Ureter (tissue), 1 donor: Measurements from ENCODE around the gene GPR132. TPM values are rescaled to one million over a fixed set of nuclear protein-coding genes. Genes with fewer than 3 reads are reported as not detected.
"Not testable (repeated sequence)": the region's sequence is repeated elsewhere in the genome, so short reads cannot be mapped to it uniquely, and the experiment has no call there.

Experiments
- DNase-seq: peaks from one replicate; pipeline ENCODE4 v3.0.0-alpha.2; 2020; ENCODE audit warnings: low spot score
- total RNA-seq: library from RNA; stranded (reverse); gene quantifications from one replicate; pipeline ENCODE4 v1.2.4, GENCODE V29; 2023
- donor health status: DM: yes; HTN: yes; CAD: no.

The GPR132 gene
- total RNA-seq, 1 donor from 2014 or later: 1.5 TPM

DNA sequence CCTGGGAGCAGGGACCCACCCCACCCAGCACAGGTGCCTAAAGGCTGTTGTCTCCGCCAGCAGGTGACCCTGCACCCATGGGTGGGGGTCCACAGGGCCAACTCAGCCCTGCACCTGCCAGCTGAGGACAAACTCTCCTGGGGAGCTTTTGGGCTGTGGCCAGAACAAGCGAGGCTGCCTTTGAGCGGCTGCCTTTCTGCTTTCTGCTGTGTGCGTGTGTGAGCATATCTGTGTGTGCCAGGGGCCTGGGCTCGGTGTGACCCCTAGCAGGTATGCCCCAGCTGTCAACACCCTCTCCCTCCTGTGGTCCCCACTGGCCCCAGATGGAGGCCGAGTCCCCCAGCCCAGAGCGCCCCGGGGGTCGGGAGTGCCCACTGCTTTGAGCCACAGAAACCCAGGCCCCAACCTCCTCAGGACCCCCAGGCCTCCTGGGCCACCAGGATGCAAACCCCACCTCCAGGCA is 25.9 kb upstream of the GPR132 start:
- DNase-seq: no peak

DNA sequence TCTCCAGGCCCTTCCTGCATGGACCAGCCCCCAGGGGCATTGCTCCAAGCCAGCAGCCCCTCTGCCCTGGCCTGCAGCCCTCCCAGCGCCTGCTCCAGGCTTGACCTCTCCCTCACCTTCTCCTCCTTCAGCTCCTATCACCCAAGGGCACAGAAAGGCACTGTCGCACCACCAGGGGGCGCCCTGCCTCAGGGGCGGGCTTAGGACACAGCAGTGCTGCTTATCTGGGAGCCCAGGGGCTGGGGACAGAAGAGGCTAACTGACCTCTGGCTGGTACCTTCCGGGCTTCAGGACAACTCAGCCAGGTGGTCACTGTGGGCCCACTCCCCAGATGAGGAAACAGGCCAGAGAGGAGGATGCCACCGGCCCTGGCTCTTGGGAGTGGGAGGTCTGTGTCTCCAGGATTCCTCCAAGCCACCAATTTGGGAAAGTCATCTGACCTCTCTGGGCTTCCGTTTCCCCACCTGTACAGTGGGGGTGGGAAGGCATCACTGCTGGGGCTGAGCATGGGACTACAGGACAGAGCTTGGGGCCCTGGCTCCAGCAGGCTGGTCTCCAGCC is 25.3 kb upstream of the GPR132 start:
- DNase-seq: peak; percentile 89

DNA sequence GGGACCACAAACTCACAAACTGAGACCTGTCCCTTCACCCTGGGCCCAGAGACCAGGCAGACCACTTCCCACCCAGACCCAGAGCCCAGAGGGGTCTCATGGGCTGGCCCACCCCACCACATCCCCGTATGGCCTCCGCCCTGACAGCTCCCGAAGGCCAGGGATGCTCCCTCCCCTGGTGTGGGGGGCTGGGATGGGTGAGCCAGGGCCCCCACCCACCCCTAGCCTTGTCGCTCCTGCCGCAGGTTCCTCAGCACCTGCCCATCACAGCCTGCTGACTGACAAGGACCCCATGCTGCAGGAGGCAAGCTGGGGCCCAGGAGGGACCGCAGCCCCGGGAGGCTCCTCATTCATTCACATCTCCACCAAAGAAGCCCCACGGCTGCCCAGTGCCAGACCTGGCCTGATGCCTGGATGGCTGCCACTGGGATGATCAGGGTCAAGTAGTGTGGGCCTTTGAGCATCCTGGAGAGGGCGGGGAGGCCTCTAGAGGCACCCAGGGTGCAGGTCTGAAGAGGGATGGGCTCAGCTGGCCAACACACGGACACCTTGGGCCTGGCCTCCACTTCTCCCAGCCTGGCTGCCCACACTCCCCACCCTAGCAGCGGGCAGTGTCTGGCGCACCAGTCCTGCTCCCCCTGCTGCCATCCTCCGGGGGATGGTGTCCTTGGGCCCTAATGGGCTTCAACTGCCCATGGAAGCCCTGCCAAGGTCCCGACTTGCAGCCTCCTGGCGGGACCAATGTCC is 24.7 kb upstream of the GPR132 start:
- no peak for DNase-seq

DNA sequence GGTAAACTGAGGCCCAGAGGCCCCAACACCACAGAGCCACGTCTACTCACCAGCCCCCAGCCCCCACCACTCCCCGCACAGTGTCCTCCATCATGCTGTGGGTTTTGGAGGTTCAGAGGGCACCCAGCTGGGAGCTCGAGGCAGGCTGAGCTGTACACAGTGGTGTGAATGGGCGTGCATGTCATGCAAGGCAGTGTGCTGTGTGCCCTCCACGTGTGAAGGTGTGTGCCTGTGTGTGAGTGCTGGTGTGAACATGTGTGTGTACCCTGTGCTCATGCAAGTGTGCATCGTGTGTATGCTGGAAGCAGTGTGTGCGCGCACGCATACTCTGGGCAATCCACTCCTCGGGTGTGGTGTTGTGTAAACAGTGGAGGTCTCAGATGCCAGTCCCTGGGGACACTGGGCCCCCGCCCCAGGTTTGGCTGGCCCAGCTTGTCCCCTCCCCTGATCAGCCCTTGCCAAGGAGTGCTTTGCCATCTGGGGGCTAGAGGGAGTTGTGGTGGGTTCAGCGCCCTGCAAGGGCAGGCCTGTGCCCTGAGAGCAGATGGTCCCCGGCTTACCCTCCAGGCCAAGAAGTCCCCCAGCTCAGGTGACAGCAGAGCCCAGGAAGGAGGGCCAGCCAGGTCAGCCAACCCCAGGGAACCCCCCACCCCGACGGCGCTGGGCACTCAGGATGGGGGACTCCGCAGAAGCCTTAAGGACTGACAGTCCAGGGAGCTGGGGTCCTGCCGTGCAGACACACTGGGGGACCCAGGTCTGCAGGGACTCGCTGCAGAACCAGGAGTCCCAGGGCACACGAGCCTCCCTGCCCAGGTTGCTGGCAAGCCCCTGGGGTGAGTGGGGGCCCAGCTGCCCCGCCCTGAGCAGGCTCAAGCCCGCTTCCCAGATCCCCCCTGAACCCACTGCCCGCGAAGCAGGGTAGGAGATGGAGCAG is 23.8 kb upstream of the GPR132 start:
- DNase-seq: no peak

DNA sequence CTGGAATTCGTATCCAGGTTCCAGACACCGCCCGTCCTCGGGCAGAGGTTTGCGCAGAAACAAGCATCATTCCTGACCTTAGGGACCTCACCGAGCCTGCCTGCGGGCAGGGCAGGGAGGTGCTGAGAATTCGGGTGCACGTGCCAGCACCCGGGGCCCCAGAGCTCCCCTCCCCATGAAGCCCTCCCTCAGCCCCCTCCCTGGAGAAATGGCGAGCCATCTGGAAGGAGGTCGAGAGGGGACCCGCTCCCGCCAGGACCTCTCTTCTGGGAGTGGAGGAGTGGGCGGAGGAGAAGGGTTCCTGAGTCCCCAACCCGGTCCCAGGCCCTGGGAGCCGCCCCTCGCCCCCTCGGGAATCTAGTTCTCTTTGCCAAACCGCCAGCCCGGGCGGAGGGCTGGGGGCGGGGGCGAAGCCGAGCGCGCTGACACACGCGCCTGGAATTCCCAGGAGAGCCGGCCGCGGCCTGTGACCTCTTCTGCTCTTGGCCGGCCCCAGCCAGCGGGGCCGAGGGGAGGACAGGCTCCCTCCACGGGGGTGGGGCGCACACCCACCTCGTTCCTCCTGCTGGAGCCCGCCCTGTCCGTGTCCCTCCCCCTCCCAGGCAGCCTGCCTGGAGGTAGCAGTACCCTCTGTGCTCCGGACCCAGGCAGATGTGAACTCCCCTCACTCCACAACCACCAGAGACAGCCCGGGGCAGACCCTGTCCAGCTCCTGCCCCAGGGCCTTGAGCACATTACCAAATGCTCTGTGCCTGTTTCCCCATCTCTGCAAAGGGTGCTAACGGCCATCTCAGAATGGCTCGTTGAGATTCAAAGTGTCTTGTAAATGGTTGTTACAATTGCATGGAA is 23.0 kb upstream of the GPR132 start:
- no peak for DNase-seq

DNA sequence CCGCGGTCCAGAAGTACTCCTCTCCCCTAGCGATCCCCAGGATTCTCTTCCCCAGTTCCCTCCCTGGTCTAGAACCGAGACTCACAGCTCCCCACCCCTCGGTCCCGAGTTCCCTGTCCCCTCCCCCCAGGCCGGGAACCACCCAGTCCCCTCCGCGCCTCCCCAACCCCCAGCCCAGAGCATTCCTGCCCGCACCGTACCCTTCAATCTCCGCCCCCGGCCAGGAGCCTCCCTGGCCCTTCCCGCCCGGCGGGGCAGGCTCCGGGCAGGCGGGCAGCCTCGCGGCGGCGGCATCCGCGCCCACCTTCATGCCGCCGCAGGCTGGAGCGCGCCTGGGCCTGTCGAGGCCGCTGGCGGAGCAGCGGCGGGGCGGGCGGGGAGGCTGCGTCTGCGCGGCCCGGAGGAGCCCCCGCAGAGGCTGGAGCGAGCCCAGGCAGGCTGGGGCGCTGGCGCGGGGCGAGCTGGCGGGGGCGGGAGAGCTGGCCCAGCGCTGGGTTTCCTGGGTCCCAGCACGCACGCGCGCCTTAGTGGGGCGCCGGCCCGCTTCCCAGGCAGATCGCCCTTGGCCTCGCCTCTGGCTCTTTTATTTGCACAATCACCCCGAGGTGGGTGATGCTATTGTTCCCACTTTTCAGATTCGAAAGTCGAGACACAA is 22.2 kb upstream of the GPR132 start:
- peak; percentile 63 for DNase-seq

DNA sequence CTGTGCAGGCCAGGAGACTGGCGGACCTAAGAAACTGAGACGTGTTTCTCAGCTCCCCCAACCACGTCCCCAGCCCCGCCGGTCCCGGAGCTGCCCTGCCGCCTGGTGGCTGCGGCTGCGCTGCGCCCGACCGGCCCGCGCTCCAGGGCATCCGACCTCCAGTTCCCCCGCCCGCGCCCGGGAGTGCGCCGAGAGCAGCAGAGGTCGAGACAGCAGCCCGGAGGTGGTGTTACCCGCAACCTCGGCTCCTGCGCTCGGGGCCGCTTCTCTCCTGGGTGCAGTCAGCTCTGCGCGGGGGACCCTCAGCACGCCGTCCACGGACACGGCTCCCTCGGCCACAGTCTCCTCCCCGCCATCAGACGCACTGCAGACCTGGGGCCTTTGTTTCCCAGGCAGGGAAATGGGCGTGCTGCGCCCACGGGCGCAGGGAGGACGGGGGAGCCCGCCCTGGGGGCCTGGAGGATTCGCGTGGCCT is 21.6 kb upstream of the GPR132 start:
- DNase-seq: no peak

DNA sequence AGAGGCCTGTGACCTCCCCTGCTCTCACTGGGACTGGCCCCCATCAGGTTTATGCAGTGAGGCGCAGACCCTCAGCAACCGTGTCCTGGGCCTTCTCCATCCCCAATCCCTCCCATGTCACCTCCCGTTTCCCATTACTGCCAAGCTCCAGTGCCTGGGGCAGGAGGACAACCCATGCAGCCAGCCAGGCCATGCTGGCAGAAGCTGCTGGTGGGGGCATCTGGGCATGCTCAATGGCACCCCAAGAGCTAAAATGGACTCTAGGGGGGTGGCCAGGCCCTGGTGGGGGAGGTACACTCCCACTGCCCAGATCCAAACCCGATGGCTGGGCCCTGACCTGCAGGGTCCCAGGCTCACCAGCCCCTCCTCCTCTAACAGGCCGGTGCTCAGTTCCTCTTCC is 20.5 kb upstream of the GPR132 start:
- DNase-seq: no peak

DNA sequence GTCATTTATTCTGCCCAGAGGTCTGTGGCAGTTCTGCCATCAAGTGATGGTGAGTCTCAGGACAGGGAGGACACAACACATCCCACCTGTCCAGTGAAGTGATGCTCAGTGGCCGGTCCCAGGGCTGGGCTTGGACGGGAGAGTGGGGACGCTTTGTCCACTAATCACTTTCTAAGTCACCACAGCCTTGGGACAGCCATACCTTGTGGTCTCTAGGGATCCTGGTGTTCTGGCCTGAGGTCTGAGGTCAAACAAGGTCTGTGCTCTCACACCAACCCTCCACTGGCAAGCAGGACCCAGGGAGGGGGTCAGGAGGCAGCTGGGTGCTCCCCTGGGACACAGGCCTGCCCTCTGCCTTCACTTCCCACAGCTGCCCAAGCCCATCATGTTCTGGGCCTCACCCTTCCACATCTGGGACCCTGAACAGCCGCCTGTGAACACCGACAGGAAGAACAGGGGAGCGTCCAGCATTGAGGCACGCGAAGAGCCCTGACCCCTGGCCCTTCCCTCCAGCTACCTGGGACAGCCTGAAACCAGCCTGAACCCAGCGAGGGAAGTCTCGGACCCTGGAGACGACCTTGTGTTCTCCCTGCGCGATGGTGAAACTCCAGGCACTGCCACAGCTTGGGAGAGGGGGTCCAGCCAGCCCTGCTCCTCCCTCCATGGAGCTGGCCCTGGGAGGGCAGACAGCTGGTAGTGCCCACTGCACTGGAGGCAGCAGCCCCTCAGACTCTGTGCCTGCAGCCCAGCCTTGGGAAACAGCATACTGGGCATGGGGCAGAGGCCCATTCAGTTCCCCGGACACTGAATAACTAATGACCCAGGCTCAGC is 19.7 kb upstream of the GPR132 start:
- no peak for DNase-seq

DNA sequence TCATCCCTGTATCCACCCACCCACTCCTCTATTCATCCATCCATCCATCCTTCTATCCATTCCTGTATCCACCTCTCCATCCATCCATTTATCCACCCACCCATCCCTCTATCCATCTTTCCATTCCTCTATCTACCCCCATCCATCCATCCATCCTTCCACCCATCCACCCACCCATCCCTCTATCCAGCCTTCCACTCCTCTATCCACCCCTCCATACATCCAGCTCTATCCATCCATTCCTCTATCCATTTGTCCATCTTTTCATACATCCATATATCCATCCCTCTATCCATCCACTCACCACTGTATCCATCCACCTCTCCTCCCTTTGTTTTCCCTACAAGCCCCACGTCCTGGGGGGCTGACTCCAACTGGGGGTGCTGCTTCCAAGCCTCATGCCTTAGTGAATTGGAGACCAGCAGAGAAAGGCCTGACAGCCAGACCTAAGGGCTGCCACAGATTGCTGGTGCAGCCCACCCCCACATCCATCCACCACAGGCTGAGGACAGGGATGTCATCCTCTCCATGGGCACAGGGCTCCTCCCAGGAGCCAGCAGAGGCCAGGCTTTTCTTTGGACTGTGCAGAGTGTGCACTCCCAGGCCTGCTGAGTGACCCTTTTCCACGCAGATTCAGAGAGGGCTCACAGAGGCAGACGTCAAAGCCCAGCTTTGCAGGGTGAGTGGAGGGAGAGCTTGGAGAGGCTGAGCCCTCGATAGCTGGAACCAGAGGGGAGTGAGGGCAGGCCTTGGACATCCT is 18.9 kb upstream of the GPR132 start:
- peak; percentile 29 for DNase-seq

DNA sequence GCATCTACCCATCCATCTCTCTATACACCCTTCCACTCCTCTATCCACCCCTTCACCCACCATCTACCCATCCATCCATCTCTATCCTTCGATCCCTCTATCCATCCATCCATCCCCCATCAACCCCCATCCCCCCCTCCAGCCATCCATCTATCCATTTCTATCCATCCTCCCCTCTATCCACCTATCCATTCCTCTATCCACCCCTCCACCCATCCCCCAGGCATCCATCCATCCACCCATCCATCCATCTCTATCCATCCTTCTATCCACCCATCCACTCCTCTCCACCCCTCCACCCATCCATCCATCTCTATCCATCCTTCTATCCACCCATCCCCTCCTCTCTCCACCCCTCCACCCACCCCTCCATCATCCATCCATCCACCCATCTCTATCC is 17.5 kb upstream of the GPR132 start:
- DNase-seq: no peak

DNA sequence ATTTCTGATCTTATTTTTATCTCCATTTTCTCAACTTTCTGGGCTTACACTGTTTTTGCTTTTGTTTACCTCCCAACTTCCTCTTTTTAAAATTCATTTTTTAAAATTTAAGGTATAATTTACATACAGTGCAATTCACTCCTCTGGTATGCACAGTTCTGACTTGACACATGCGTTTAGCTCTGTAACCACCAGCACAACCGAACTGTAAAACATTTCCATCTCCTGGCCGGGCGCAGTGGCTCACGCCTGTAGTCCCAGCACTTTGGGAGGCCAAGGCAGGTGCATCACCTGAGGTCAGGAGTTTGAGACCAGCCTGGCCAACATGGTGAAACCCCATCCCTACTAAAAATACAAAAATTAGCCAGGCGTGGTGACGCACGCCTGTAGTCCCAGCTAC is 16.2 kb upstream of the GPR132 start:
- not testable (repeated sequence) for DNase-seq

DNA sequence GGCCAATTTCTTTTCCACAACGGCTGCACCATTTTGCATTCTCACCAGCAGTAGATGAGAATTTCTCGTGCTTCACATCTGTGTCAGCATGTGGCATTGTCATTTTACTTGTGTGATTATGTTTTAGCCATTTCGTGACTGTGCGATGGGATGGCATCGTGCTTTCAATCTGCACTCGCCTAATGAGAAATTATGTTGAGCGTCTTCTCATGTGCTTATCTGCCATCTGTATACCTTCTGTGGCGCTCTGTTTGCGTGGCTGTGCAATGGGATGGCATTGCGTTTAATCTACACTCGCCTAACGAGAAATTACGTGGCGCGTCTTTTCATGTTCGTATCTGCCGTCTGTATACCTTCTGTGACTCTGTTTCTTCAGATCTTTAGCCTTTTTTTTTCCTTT is 14.9 kb upstream of the GPR132 start:
- DNase-seq: no peak

DNA sequence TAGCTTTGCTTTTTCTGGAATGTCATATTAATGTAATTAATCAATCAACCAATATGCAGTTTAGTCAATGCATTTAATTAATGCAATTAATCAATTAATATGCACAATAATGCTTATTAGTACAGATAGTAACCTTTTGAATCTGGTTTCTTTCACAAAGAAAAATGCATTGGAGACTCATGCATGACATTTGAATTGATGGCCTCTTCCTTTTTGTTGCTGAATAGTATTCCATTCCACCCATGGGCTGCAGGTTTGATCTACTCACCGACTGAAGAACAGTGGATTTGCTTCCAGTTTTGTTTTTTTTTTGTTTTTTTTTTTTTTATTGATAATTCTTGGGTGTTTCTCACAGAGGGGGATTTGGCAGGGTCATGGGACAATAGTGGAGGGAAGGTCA is 13.1 kb upstream of the GPR132 start:
- no peak for DNase-seq

DNA sequence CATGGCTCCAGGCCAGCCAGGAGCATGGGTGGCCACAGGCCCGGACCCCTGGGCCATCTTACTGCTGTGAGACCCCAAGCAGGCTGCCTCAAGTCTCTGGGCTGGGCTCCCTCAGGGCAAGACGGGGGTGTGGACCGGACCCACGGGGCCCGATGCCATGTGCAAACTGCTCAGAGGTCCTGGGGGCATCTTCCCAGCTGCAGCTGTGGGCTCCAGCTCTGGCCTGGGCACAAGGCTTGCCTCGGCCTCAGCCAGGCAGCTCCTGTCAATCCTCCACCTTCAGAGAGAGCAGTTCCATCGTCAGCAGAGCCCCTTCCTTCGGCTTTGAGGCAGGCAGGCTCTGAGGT is 12.4 kb upstream of the GPR132 start:
- DNase-seq: no peak

DNA sequence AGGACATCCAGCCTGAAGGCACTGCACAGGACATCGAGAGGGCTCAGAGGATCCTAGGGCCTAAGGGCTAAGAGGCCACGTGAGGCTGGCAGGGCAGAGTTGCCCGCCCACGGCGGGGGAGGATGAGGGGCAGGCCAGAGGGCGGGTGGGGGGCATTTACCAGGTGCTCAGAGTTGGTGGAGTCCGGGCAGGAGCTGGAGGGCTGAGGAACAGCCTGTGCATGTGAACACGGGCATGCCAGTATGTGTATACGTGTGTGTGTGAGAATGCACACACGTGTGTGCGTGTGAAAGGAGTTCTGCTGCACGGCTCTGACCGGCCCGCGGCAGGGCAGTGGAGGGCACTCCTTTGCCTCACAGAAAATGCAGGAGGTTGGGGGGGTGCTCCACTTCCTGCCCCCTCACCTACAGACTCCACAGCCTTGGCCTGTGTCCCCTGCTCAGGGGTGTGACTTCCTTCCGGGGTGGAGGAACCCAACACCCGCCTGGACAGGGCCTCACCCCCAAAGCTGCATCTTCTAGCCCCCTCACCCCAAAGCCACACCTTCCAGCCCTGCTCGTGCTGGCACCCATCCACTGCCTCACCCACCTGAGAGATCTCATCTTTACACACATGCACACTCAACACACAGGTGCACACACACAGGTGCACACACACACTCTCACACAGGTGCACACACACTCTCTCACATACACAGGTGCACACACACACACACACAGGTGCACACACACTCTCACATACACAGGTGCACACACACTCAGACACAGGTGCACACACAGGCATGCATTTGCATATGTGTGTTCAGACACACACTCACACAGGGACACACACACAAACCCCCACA is 11.8 kb upstream of the GPR132 start:
- DNase-seq: no peak

DNA sequence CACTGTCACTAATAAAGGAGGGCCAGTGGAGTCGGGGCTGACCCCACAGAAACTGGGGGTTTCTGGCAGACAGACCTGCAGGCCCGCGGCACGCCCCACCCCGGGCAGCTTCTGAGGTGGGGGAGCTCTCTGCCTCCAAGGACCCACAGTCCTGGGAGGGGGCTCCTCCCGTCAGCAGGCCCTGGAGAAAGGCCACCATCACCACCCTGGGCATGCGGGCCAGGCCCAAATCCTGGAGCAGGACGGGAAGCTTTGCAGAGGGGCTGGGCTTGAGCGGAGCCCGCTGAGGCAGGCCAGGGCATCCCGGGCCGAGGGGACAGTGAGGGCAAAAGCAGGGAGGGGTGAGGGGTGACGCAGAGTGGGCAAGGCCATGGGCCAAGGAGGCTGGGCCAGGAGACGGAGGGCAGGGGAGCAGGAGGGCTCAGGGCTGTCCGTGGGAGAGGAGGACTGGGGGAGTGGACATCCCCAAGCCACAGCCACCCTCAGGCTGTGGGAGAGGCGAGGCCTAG is 11.1 kb upstream of the GPR132 start:
- no peak for DNase-seq
